Measurements from ENCODE around the gene WDPCP.
"Not testable (repeated sequence)": the region's sequence is repeated elsewhere in the genome, so short reads cannot be mapped to it uniquely, and the experiment has no call there.

Gene WDPCP

GRCh38 chr2:63081404-63081803 is 506.9 kb downstream of the WDPCP start:
- Mint-ChIP-seq H3K36me3 (ENCODE audit: low read depth) (no peaks in the 10 kb centered on the region), H3K27ac (no peak overlapping the region), H3K4me1 (ENCODE audit: low read depth) (no peaks in the 10 kb centered on the region), H3K4me3 (no peak overlapping the region), H3K9me3 (no peaks in the 10 kb centered on the region), H3K27me3 (peaks cover 14% of the 10 kb centered on the region)
- intact Hi-C loops (cut with micrococcal nuclease), result no loop called here

DNA sequence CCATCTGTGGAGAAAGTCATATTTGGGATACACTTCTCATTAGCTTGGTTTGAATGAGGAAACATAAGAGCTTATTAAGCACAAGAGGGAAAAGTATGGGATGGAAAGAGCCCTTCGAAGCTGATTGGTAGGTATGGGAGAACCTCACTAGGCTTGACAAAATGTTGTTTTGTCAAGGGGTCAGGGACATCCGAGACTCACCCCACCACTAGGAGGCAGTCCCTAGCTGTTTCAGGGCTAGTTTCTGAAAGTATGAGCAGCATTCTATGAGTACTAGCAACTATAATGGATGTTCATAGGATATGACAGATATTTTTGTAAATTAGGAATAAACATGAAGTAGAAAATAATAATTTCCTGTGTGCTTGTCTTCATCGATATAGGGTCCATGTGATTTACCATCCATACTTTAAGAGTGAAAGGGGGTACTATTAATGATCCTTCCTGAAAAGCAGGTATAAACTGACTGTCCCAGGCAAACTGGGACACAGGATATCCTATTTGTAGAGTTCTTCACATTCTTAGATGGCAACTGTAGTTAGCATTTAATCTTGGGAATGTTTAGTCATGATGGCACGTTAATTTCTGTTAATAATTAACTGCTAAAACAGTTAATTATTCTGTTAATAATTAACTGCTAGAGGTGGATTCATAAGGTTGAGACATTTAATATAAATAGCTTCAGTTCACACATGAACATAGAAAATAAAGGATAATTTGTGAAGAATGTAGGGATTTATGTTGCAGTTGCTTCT is 509.2 kb downstream of the WDPCP start:
- no peak overlapping the region for H3K27ac Mint-ChIP-seq
- no peaks in the 10 kb centered on the region for H3K36me3 Mint-ChIP-seq (ENCODE audit: low read depth)
- peaks cover 19% of the 10 kb centered on the region for H3K27me3 Mint-ChIP-seq
- H3K4me1 Mint-ChIP-seq (ENCODE audit: low read depth), result no peaks in the 10 kb centered on the region
- intact Hi-C loops (cut with micrococcal nuclease), result no loop called here
- no peaks in the 10 kb centered on the region for H3K9me3 Mint-ChIP-seq
- H3K4me3 Mint-ChIP-seq, result no peak overlapping the region

DNA sequence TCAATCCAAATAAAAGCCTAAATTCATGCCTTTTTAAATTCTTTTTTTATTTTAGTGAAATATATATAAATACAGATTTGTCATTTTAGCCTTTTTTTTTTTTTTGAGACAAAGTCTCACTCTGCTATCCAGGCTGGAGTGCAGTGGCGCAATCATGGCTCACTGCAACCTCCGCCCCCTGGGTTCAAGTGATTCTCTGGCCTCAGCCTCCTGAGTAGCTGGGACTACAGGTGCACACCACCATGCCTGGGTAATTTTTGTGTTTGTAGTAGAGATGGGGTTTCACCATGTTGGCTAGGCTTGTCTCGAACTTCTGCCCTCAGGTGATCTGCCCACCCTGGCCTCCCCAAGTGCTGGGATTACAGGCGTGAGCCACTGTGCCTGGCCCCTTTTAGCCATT is 513.9 kb downstream of the WDPCP start:
- H3K4me3 Mint-ChIP-seq; H3K4me1 Mint-ChIP-seq (ENCODE audit: low read depth); H3K36me3 Mint-ChIP-seq (ENCODE audit: low read depth); H3K9me3 Mint-ChIP-seq; H3K27ac Mint-ChIP-seq; intact Hi-C loops (cut with micrococcal nuclease): not testable (repeated sequence)
- peaks cover 23% of the 10 kb centered on the region for H3K27me3 Mint-ChIP-seq

DNA sequence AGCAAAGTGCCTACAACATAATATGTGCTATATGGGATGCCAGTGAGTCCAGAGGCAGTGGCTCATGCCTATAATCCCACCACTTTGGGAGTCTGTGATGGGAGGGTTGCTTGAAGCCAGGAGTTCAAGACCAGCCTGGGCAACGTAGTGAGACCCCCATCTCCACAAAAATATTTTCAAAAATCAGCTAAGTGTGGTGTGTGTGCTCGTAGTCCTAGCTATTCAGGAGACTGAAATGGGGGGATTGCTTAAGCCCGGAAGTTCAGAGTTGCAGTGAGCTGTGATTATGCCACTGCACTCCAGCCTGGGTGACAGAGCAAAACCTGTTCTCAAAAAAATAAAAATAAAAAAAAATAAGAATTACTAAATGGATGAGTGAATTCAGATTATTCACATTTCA is 514.3 kb downstream of the WDPCP start:
- Mint-ChIP-seq H3K9me3 (no peaks in the 10 kb centered on the region), H3K27me3 (peaks cover 26% of the 10 kb centered on the region), H3K36me3 (ENCODE audit: low read depth) (no peaks in the 10 kb centered on the region), H3K27ac (no peak overlapping the region), H3K4me1 (ENCODE audit: low read depth) (no peaks in the 10 kb centered on the region), H3K4me3 (no peak overlapping the region)
- intact Hi-C loops (cut with micrococcal nuclease), result no loop called here

DNA sequence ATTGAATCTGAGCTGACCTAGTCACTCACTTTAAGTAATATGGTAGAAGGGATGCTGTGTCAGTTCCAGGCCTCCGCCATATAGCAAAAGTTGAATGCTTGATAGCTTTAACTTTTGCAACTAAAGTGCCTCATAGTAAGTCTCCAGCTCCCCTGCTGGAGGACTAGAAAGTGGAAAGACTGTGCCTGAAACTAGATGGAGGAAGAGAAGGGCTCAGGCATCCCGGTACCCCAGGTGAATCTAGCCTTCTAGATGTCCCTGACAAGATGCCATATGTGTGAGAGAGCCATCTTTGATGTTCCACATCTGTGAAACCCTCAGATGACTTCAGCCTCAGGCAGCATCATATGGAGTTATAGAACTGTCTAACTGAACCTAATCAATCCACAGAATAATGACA is 516.6 kb downstream of the WDPCP start:
- no peak overlapping the region for H3K27ac Mint-ChIP-seq
- intact Hi-C loops (cut with micrococcal nuclease), result no loop called here
- no peak overlapping the region for H3K4me3 Mint-ChIP-seq
- H3K4me1 Mint-ChIP-seq (ENCODE audit: low read depth), result no peaks in the 10 kb centered on the region
- no peaks in the 10 kb centered on the region for H3K36me3 Mint-ChIP-seq (ENCODE audit: low read depth)
- peaks cover 37% of the 10 kb centered on the region for H3K27me3 Mint-ChIP-seq
- no peaks in the 10 kb centered on the region for H3K9me3 Mint-ChIP-seq
